Measurements from ENCODE around the gene NPHP4. TPM values are rescaled to one million over a fixed set of nuclear protein-coding genes. Genes with fewer than 3 reads are reported as not detected.

Gene NPHP4
- total RNA-seq, result 10 to 100 TPM in 1 of 4 donors, 1 to 10 TPM in 3; 1.1 to 10.4 (median 1.8) TPM

GRCh38 chr1:5992026-5992813 lies at the start of gene NPHP4:
Gene NPHP4 (minus strand): TSS chr1:5992425. CDS start chr1:5986289, 6,136 bp downstream.
- peak within 1 kb of the TSS; percentile 71 to 93 (median 80) for H3K27ac ChIP-seq
- in situ Hi-C loops (cut with MboI; ENCODE audit: low sequenced_read_pairs in 4 of 4), result no loop called here
- TF ChIP-seq POLR2A (IDR thresholded peaks at IDR 0.05), result peak; percentile 54 to 66
- TF ChIP-seq, protein P1, sequence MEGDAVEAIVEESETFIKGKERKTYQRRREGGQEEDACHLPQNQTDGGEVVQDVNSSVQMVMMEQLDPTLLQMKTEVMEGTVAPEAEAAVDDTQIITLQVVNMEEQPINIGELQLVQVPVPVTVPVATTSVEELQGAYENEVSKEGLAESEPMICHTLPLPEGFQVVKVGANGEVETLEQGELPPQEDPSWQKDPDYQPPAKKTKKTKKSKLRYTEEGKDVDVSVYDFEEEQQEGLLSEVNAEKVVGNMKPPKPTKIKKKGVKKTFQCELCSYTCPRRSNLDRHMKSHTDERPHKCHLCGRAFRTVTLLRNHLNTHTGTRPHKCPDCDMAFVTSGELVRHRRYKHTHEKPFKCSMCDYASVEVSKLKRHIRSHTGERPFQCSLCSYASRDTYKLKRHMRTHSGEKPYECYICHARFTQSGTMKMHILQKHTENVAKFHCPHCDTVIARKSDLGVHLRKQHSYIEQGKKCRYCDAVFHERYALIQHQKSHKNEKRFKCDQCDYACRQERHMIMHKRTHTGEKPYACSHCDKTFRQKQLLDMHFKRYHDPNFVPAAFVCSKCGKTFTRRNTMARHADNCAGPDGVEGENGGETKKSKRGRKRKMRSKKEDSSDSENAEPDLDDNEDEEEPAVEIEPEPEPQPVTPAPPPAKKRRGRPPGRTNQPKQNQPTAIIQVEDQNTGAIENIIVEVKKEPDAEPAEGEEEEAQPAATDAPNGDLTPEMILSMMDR (IDR thresholded peaks at IDR 0.05 in 4 of 5, conservative IDR thresholded peaks at IDR 0.05 in 1 of 5), result peak in 2 of 5 experiments; percentile 10 to 21

GRCh38 chr1:6041432-6042062 lies 49.3 kb upstream of the NPHP4 start:
- intact Hi-C loops (cut with DNase I; ENCODE audit: low total_unique reads), result no loop called here
- no peak for DNase-seq

More at GRCh38 chr1:5992026-5992813, at the start of gene NPHP4:
- no peaks in the 10 kb centered on the region for H3K9me3 ChIP-seq
- peak within 1 kb of the TSS; percentile 68 to 88 (median 72) for H3K4me3 ChIP-seq
- no peaks in the 10 kb centered on the region for H3K36me3 ChIP-seq
- DNase-seq (peak; percentile 99), ATAC-seq (peak; percentile 97 to 98)
- H3K27me3 ChIP-seq, result peaks cover 0 to 7% (median 5%) of the 10 kb centered on the region in 3 donors
- H3K4me1 ChIP-seq, result peaks cover 4 to 15% of the 10 kb centered on the region in 2 donors
- intact Hi-C loops (cut with DNase I; ENCODE audit: low total_unique reads), result loop anchor here (1.0 kb wide), 1 partner anchor 207 kb away; the partner anchor contains the start of gene RPL22

GRCh38 chr1:6040861-6041415 lies 48.7 kb upstream of the NPHP4 start:
- Histone ChIP-seq H3K4me3 (no peak overlapping the region), H3K36me3 (no peaks in the 10 kb centered on the region), H3K9me3 (no peaks in the 10 kb centered on the region), H3K4me1 (no peaks in the 10 kb centered on the region), H3K27ac (no peak overlapping the region), H3K27me3 (peaks cover 0 to 6% (median 0%) of the 10 kb centered on the region in 3 donors)
- in situ Hi-C loops (cut with MboI; ENCODE audit: low sequenced_read_pairs in 4 of 4) (no loop called here), intact Hi-C loops (cut with DNase I; ENCODE audit: low total_unique reads) (no loop called here)
- TF ChIP-seq POLR2A (IDR thresholded peaks at IDR 0.05), result no peak
- TF ChIP-seq, protein P1 (IDR thresholded peaks at IDR 0.05 in 4 of 5, conservative IDR thresholded peaks at IDR 0.05 in 1 of 5), result no peak
- DNase-seq, result no peak
- no peak for ATAC-seq

More at GRCh38 chr1:6041432-6042062, 49.3 kb upstream of the NPHP4 start:
- Histone ChIP-seq H3K27ac (no peak overlapping the region), H3K4me3 (no peak overlapping the region), H3K27me3 (peaks cover 0 to 6% (median 0%) of the 10 kb centered on the region in 3 donors), H3K36me3 (no peaks in the 10 kb centered on the region), H3K4me1 (no peaks in the 10 kb centered on the region), H3K9me3 (no peaks in the 10 kb centered on the region)
- in situ Hi-C loops (cut with MboI; ENCODE audit: low sequenced_read_pairs in 4 of 4), result no loop called here
- TF ChIP-seq POLR2A (IDR thresholded peaks at IDR 0.05), result no peak
- TF ChIP-seq, protein P1 (IDR thresholded peaks at IDR 0.05 in 4 of 5, conservative IDR thresholded peaks at IDR 0.05 in 1 of 5), result peak in 3 of 5 experiments; percentile 17 to 38 (median 36)
- ATAC-seq, result no peak

DNA sequence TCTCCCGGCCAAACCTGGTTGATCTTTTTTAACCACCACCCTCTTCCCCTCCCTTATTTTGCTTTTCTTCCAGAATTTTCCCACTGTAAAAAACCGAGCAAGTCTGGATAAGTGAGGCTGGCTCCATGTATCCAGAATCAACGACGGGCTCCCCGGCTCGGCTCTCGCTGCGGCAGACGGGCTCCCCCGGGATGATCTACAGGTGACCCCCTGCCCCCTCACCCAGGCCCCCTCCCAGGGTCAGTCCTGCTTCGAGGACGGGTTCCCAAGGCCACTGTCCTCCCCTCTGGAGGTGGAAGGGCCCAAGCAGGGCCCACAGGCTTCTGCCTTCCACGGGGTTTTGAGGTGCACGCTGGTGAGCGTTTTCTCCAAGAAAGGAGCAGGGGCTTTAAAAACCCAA lies 48.2 kb upstream of the NPHP4 start:
- in situ Hi-C loops (cut with MboI; ENCODE audit: low sequenced_read_pairs in 4 of 4) (no loop called here), intact Hi-C loops (cut with DNase I; ENCODE audit: low total_unique reads) (no loop called here)
- no peak for ATAC-seq
- no peak for DNase-seq
- TF ChIP-seq, protein P1 (IDR thresholded peaks at IDR 0.05 in 4 of 5, conservative IDR thresholded peaks at IDR 0.05 in 1 of 5), result no peak
- no peak for TF ChIP-seq POLR2A (IDR thresholded peaks at IDR 0.05)
- Histone ChIP-seq H3K4me3 (no peak overlapping the region), H3K27me3 (peaks cover 0 to 6% (median 0%) of the 10 kb centered on the region in 3 donors), H3K27ac (no peak overlapping the region), H3K4me1 (no peaks in the 10 kb centered on the region), H3K9me3 (no peaks in the 10 kb centered on the region), H3K36me3 (no peaks in the 10 kb centered on the region)
